Hepatocyte (in vitro differentiated cells): Measurements from ENCODE around the gene ROR1.

Source experiments
- EZH2 ChIP-seq: fragments of 200-600 bp; sonication (generic); IDR thresholded peaks from 2 replicates; pipeline ENCODE4 v1.6.1; 2016; ENCODE audit warnings: antibody characterized with exemption, mild to moderate bottlenecking, borderline replicate concordance
- EZH2phosphoT487 ChIP-seq: fragments of 200-600 bp; sonication (generic); IDR thresholded peaks from one replicate; pipeline ENCODE4 v1.6.1; 2018; ENCODE audit warnings: antibody characterized with exemption, mild to moderate bottlenecking, low read depth, moderate library complexity; ENCODE audit not compliant: unreplicated experiment, severe bottlenecking
- TF ChIP-seq, protein P1 (sequence below): fragments of 200-600 bp; sonication (generic); IDR thresholded peaks from 2 replicates; pipeline ENCODE4 v1.5.1; 2016; ENCODE audit warnings: antibody characterized with exemption, mild to moderate bottlenecking; ENCODE audit not compliant: poor library complexity

DNA sequence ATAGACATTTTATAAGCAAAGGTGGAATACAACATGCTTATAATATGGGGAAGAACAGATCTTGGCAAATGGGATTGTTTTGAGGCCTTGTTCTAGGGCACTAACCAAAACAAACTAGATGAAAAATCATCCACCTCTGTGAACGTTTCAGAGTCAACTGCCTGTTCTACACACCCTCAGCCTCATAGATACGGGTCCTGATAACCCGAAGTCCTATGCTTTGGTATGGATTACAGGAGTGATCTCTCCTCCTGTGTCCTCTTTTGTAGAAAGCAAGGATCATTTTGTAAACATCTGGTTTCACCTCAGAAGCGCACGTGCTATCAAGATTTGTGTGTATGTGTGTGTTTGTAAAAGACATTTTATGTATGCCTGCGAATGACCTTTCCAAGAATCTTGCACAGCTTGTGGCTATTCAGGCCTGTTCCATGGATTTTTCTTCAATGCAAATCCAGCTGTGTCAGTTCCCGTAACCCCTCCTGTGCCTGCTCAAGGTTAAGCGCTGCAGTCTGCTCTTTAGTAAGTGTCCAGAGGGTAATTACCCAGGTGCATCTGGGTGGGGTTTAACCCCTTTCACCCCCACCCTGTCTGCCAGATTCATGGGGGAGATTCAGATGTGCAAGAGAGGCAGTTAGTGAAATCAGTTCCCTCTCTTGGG is 132.4 kb downstream of the ROR1 start:
- TF ChIP-seq, protein P1, sequence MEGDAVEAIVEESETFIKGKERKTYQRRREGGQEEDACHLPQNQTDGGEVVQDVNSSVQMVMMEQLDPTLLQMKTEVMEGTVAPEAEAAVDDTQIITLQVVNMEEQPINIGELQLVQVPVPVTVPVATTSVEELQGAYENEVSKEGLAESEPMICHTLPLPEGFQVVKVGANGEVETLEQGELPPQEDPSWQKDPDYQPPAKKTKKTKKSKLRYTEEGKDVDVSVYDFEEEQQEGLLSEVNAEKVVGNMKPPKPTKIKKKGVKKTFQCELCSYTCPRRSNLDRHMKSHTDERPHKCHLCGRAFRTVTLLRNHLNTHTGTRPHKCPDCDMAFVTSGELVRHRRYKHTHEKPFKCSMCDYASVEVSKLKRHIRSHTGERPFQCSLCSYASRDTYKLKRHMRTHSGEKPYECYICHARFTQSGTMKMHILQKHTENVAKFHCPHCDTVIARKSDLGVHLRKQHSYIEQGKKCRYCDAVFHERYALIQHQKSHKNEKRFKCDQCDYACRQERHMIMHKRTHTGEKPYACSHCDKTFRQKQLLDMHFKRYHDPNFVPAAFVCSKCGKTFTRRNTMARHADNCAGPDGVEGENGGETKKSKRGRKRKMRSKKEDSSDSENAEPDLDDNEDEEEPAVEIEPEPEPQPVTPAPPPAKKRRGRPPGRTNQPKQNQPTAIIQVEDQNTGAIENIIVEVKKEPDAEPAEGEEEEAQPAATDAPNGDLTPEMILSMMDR: no peak
- TF ChIP-seq EZH2: no peak
- TF ChIP-seq EZH2phosphoT487: no peak
